A673 (cell line): ENCODE measurements around the gene SCNN1A.

Experiments used
- EZH2 ChIP-seq: fragments of 200-600 bp; sonication (generic); IDR thresholded peaks from 2 replicates; pipeline ENCODE4 v1.6.1; 2017; ENCODE audit warnings: borderline replicate concordance, low read depth, mild to moderate bottlenecking, mixed read lengths, antibody characterized with exemption, low read length; ENCODE audit not compliant: poor library complexity, severe bottlenecking
- TF ChIP-seq, protein P1 (sequence below): fragments of 300-800, 200-600 bp; sonication (generic); conservative IDR thresholded peaks from 2 replicates; pipeline ENCODE4 v1.5.1; 2017; ENCODE audit warnings: low read depth, mild to moderate bottlenecking, antibody characterized with exemption, low read length, moderate library complexity, mixed read lengths

- TF ChIP-seq, protein P1, sequence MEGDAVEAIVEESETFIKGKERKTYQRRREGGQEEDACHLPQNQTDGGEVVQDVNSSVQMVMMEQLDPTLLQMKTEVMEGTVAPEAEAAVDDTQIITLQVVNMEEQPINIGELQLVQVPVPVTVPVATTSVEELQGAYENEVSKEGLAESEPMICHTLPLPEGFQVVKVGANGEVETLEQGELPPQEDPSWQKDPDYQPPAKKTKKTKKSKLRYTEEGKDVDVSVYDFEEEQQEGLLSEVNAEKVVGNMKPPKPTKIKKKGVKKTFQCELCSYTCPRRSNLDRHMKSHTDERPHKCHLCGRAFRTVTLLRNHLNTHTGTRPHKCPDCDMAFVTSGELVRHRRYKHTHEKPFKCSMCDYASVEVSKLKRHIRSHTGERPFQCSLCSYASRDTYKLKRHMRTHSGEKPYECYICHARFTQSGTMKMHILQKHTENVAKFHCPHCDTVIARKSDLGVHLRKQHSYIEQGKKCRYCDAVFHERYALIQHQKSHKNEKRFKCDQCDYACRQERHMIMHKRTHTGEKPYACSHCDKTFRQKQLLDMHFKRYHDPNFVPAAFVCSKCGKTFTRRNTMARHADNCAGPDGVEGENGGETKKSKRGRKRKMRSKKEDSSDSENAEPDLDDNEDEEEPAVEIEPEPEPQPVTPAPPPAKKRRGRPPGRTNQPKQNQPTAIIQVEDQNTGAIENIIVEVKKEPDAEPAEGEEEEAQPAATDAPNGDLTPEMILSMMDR, result no peak
- no peak for TF ChIP-seq EZH2
Measured at GRCh38 chr12:6306599-6307220, 68.7 kb downstream of the SCNN1A start.
